GM18870 (cell line): ENCODE results near the gene VRK3.
A peak's percentile ranks its signal among the peaks of the same experiment; 100 is the strongest.

Experiments used
- ATAC-seq: cut with Tn5 transposase; IDR thresholded peaks from one replicate; pipeline ENCODE4 v1.9.1; 2021; ENCODE audit warnings: moderate library complexity; ENCODE audit not compliant: unreplicated experiment

The VRK3 gene

GRCh38 chr19:50030937-50031336 lies 5.8 kb upstream of the VRK3 start:
- no peak for ATAC-seq

DNA sequence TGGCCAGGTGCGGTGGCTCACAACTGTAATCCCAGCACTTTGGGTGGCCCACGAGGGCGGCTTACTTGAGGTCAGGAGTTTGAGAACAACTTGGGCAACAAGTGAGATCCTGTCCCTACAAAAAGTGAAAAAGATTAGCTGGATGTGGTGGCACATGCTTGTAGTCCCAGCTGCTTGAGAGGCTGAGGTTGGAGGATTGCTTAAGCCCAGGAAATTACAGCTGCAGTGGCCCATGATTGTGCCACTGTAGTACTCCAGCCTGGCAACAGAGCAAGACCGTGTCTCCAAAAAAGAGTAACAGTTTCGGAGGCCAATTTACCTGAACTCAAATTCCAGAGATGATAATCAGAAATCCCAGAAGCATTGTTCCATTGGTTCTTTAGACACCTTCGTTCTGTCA lies 5.1 kb upstream of the VRK3 start:
- ATAC-seq, result no peak

DNA sequence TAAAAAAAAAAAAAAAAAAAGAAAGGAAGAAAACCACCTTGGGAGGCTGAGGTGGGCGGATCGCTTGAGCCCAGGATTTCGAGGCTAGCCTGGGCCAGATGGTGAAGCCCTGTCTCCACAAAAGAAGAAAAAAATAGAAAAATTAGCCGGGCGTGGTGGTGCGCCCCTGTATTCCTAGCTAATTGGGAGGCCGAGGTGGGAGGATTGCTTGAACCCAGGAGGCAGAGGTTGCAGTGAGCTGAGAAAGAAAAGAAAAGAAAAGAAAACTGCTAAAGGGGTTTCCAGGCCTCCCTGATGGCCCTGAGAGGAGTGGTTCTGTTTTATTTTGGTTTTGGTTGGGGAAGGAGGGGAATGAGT lies 1.4 kb upstream of the VRK3 start:
- no peak for ATAC-seq

DNA sequence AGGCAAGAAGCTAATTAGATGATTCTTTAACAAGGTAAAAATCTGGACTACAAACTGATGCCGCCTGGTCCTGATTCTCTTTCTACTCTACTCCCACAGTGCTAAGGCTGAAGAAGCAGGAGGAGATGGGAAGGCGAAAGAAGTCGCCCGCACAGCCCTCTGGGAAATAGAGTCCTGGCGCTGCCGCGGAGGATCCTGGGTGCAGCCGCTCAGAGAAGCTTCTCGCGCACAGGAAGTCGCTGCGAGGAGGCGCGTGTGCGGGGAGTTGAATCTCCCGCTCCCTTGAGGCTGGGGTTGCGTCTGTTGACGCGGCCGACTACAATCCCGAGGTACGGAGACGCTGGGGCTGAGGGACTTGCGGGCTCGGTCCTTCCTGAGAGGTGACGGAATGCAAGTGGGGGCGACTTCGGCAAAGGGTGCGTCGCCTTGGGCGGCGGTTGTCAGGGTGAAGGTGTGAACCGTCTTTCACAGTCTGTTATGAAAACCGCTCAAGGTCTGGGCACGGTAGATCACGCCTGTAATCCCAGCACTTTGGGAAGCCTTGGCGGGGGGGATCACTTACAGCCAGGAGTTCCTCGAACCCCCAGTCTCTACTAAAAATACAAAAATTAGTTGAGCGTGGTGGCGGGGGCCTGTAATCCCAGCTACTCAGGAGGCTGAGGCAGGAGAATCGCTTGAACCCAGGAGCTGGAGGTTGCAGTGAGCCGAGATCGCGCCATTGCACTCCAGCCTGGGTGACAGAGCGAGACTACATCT lies 800 bp upstream of the VRK3 start, which contains the start of gene ZNF473:
Gene ZNF473, plus strand, starts transcription at position 212 of the 756 bp plus-strand sequence. CDS start 5,078 bp downstream, outside the sequence.
- ATAC-seq, result peak; percentile 57

DNA sequence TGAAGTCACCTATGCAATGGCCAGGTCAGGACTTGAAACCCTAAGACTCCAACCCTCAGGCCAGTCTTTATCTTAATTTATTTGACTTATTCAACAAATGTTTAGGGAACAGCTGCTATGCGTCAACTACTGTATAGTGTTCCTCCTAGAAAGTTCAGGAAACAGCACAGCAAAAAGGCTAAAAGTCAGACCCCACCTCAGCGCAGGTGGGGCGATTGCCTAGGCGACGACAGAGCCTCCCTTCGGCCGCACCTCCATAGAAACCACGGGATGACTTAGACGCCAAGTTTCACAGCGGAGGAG lies 502 bp downstream of the VRK3 start:
- no peak for ATAC-seq

DNA sequence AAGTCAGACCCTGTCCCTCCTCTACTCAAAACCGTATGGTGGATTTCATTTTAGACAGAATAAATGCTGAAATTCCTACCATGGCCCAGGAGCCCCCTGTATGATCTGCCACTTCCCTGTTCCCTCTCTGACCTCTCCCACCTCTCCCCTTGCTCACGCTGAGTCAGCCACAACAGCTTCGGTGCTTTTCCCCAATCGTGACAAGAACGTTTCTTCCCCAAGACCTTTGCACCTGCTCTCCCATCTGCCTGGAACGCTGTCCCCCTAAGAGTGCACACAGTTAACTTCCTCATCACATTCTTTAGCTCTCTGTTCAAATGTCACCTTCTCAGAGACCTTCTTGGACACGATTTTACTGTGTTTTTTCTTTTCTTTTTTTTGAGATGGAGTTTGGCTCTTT lies 2.3 kb downstream of the VRK3 start:
- no peak for ATAC-seq

DNA sequence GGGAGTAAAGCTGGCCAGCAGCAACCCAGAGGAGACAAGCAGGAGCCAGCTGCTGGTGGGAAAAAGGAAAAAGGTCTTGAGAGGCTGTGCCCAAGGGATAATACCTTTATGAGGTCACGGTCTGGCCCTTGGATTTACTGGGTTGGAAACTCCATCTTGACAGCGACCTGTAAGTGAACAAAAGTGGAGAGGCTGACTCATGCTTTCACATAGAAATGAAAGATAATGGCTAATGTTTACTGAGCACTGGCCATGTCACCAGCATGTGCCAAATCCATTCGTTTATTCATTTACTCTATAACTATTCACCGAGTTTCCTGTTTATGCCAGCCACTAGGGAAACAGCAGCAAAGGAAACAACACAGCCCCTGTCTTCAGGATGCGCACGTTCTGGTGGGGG lies 4.7 kb downstream of the VRK3 start:
- no peak for ATAC-seq

DNA sequence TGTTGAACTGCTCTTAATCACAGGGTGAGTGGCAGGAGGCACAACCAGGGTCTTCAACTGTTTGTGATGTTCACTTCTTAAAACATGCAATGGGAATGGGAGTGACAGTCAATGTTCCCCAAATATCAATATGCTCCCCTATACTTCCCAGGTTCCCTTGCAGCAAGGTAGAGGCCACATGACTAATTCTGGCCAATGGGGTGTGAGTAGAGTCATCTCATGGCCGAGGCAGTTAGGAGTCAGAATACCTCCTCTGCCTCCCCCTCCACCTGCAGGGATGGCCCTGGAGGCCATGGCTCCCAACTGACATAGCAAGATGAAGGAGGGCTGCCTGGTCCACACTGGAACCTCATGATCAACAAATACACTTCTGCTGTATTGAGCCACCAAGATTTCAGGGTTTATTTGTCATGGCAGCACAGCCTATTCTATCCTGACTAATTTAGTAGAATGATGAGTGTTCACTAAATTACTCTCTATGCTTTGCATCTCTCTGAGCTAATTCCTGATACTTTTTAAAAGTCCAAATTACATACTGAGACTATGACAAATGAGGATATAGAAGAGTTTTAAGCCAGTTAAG lies 8.9 kb downstream of the VRK3 start:
- ATAC-seq, result no peak

DNA sequence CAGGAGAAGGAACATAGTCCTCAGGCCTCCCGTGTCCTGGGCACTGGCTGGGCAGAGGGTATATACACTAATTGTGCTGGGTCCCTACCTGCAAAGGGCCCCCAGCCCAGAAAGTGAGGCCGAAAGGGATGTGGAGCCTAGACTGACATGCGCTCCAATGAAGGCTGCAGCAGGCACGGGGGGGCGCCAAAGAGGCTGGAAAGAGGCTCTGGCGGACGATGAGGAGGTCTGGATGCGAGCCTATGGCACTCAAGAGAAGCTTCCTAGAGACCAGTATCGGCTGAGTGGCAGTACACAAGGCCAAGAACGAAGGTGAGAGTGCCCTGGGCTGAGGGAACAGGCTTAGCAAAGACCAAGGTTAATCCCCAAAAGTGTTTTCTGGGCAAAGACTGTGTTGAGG lies 16.6 kb downstream of the VRK3 start:
- no peak for ATAC-seq

DNA sequence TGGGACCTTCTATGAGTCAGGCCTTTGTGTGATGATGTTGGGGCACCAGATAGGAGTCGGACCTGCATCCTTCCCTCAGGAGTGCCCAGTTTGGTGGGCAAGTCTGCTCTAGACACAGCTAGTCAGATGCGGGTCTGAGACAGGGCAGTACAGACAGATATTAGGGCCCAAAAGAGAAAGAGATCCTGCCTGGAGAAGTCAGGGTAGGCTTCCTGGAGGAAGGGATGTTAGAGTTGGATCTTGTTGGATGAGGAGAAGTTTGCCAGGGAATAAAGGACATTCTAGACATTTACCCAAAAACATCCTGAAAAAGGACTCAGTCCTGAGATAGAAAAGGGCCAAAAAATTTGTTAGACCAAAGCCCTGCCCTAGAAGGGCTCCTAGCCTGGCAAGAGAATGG lies 17.2 kb downstream of the VRK3 start:
- no peak for ATAC-seq

DNA sequence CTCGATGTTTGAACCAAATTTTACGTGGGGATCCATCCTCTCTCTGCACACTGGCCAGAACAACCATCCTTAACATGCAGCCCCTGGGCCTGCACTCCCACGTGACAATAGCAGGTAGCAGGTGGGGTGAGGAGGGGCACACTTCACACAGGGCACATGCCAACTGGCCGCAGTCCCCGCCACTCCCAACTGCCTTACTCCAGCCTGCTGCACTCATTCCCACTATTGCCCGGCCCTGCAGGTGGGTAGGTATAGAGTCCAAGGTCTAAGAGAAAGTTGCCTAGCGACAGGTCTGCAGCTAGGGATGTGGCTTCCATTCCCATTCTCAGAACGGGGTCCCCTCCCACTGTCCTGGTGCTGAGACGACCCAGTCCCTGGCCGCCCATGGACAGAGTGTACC lies 18.0 kb downstream of the VRK3 start:
- no peak for ATAC-seq

DNA sequence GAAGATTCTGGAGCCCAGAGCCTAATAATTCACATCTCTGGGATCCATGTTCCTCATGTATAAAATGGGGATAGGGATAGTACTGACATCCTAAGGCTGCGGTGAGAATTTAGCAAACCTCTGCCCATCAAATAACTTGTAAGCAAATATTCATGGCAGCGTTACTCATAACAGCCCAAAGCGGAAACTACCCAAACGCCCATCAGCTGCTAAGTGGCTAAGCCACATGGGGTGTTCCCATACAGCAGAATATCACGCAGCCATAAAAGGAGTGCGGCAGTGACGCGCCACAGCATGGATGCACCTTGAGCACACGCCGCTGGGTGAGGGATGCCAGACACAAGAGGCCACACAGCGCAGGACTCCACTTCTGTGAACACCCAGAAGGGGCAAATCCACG lies 19.7 kb downstream of the VRK3 start:
- no peak for ATAC-seq

DNA sequence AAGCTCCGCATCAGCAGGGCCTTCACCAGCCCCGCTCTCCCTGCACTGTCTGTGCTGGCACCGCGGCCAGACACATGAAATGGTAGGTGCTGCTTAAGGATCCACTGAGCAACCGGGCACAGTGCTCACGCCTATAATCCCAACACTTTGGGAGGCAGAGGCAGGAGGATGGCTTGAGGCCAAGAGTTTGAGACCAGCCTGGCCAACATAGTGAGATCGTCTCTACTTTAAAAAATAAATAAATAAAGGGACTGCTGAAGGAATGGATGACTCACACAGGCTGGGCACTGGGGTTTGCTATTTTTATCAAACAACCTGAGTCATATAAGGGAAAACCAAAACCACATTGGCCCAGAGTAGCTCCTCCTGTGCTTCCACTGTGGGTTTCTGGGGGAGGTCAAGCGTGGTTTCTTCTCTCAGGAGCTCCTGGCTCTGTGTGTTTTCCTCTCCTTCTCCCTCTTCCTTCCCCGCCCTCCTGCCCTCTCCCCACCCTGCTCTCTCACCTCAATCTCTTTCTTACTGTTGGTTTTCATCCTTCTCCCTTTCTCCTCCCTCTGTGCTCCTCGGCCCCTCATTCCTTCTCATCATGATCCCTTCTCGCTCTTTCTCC lies 21.3 kb downstream of the VRK3 start:
- ATAC-seq, result no peak

GRCh38 chr19:50003254-50003788 lies 21.9 kb downstream of the VRK3 start:
- no peak for ATAC-seq

DNA sequence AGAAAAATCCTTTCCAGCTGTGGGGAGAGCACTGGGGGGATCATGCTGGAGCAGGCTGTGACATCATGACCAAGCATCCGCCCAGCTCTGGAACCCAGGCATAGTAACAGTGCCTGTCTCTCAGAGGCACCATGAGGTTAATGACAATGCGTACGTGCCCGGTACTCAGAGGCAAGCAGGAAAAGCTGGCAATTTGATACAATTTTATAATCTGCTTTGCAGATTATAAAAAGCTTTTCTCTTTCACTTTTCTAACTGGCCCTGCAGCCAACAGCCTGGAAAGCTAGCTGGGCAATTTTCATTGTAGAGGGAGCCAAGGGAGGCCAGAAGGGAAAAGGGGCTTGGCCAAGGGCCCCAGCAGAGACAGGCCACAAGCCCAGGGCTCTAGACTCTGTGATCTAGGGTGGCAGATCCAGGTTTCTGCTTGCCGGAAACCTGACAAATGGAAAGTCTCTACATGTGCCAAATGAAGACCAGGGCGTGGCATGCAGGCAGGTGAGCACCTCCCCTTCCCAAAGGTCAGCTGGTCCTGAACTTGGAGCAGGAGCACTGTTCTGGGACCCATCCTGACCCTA lies 22.7 kb downstream of the VRK3 start:
- ATAC-seq, result no peak

DNA sequence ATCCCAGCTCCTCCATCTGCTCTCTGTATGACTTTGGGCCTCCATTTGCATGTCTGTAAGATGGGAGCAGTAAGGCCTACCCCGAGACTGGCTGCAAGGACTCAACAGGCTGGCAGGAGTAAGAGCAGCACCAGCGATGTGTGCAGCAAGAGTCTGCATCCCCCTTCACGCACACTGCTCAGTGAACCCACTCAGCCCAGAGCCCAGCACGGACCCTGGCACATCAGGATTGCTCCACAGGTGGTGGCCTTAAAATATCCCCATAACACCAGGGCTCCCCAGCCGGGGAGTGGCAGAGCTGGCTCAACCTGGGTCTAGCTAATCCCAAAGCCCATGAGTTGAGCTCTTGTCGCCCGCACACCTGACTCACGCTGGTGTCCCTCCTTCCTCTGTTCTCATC lies 23.4 kb downstream of the VRK3 start:
- no peak for ATAC-seq

DNA sequence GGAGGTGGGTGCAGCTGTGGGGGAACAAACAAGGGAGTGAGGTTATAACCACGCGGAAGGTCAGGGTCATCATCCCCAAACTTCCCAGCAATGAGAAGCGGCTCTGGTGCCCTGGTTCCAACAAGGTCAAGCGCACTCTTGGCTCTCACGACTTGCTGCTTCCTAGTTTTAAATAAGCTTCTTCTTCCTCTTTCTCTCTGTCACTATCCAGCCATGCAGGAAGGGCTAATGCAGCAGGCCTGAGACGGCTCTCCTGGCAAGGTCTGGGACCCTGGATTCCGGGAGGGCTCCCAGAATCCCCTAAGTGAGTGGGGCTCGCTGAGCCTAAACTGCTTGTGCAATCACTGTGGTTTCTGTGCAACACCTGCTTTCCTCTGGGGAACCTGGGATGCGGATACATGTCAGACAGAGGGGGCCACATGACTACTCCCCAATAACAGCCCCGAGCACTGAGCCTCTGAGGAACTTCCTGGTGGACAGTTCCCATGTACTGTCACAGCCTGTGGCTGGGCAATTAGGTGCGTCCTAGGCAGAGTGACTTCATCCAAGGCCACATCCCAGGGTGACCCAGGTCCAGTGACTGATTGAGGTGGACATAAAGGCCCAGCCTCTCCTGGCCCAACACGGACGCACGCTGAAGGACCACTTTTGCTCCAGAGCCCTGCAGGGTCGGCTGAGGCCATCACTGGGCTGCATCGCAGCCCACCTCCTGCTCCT lies 24.2 kb downstream of the VRK3 start:
- no peak for ATAC-seq

DNA sequence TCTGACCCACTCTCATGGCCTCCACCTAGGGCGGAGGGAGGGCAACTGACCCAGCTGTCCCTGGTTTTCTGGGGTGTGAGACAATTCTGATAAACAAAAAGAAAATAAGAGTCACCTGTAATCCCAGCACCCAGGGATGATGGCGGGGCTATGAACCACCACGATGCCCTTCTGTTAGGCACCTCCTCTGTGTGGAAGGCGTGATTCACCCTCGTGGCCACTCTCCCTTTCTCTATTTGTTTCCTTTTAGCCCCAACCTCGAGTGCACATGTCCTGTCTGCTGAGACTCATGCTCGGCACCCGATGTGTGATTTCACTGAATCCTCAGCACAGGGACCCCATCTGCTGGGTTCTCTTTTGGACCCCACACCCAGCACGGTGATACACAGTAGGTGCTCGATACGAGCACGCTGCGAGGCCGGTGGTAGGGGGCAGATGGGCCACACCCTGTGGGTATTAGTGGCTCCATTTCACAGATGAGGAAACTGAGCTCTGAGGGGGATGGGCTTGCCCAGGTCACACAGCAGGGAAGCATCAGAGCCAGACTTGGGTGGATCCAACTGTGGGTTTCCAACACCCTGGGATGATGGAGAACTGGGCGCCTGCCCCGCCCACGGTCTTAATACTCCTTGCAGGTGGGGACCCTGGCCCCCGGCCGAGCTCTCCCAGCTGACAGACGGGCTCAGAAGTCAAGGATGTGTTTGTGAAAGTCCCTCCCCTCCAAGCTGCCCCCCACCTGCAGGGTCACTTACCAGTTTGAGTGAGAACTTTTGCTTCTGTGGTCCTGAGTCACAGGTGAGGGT lies 24.9 kb downstream of the VRK3 start:
- ATAC-seq, result no peak

- no peak for ATAC-seq
Observed at GRCh38 chr19:49999371-50000010, 25.7 kb downstream of the VRK3 start.

- no peak for ATAC-seq
Observed at GRCh38 chr19:49997709-49998108, 27.5 kb downstream of the VRK3 start.
